IPS-NIHi7 (cell line): ENCODE measurements around the gene RSL1D1.

Source experiments
- DNase-seq: peaks from one replicate; pipeline ENCODE4 v3.0.0; 2012; ENCODE audit warnings: mixed read lengths; ENCODE audit errors: extremely low spot score

Gene RSL1D1

GRCh38 chr16:11851294-11852091 is at the start of gene RSL1D1:
TSS of gene RSL1D1 (minus strand) at chr16:11851542. CDS start at chr16:11851512, 30 bp downstream.
- peak; percentile 100 for DNase-seq

GRCh38 chr16:11901091-11901490 is 49.7 kb upstream of the RSL1D1 start:
- DNase-seq: no peak

- DNase-seq: no peak
Measured at GRCh38 chr16:11896486-11897176, 45.3 kb upstream of the RSL1D1 start.

GRCh38 chr16:11893571-11893970 is 42.2 kb upstream of the RSL1D1 start:
- no peak for DNase-seq

GRCh38 chr16:11892761-11893160 is 41.4 kb upstream of the RSL1D1 start:
- DNase-seq: no peak

GRCh38 chr16:11890231-11890965 is 39.1 kb upstream of the RSL1D1 start:
- no peak for DNase-seq

- no peak for DNase-seq
Measured at GRCh38 chr16:11886881-11887280, 35.5 kb upstream of the RSL1D1 start.

GRCh38 chr16:11884035-11884434 is 32.7 kb upstream of the RSL1D1 start:
- no peak for DNase-seq

GRCh38 chr16:11880007-11880406 is 28.7 kb upstream of the RSL1D1 start:
- DNase-seq: no peak

GRCh38 chr16:11877374-11877773 is 26.0 kb upstream of the RSL1D1 start:
- DNase-seq: no peak

- DNase-seq: no peak
Measured at GRCh38 chr16:11876306-11876705, 25.0 kb upstream of the RSL1D1 start.

- DNase-seq: no peak
Measured at GRCh38 chr16:11875721-11876120, 24.4 kb upstream of the RSL1D1 start.

- DNase-seq: no peak
Measured at GRCh38 chr16:11871193-11871592, 19.9 kb upstream of the RSL1D1 start.

- no peak for DNase-seq
Measured at GRCh38 chr16:11870399-11870798, 19.1 kb upstream of the RSL1D1 start.

- DNase-seq: no peak
Measured at GRCh38 chr16:11869353-11870228, 18.2 kb upstream of the RSL1D1 start.

GRCh38 chr16:11868412-11868980 is 17.2 kb upstream of the RSL1D1 start:
- DNase-seq: no peak

GRCh38 chr16:11862489-11862888 is 11.1 kb upstream of the RSL1D1 start:
- no peak for DNase-seq

- no peak for DNase-seq
Measured at GRCh38 chr16:11857161-11857560, 5.8 kb upstream of the RSL1D1 start.

- no peak for DNase-seq
Measured at GRCh38 chr16:11852092-11852809, 909 bp upstream of the RSL1D1 start.

GRCh38 chr16:11848842-11849241 is 2.5 kb downstream of the RSL1D1 start:
- no peak for DNase-seq
